OCI-LY3 (cell line): ENCODE results near the gene RIN3.

Experiments used
- H2AFZ ChIP-seq: fragments of 200-600, 300-600 bp; shearing (Covaris generic); 2 replicates; pipeline ENCODE4 v1.6.0; 2014; ENCODE audit warnings: antibody characterized with exemption, low read depth, low read length
- H3K27ac ChIP-seq: fragments of 200-600, 300-600 bp; sonication (generic); 2 replicates; pipeline ENCODE4 v1.5.1; 2014; ENCODE audit warnings: mild to moderate bottlenecking, low read length, moderate library complexity, mixed read lengths
- H3K27me3 ChIP-seq: fragments of 200-600, 300-600 bp; sonication (generic); 2 replicates; pipeline ENCODE4 v1.6.1; 2014; ENCODE audit warnings: low read depth, low read length, mixed read lengths
- H3K36me3 ChIP-seq: fragments of 200-600, 300-600 bp; sonication (generic); replicated peaks from 2 replicates; pipeline ENCODE3; 2014; ENCODE audit warnings: low read depth, low read length, mixed read lengths
- H3K4me1 ChIP-seq: fragments of 300-600, 200-600 bp; sonication (generic); 2 replicates; pipeline ENCODE4 v1.6.1; 2014; ENCODE audit warnings: low read length, mixed read lengths
- H3K4me2 ChIP-seq: fragments of 200-600, 300-600 bp; sonication (generic); 2 replicates; pipeline ENCODE4 v1.6.1; 2014; ENCODE audit warnings: low read length, mixed read lengths
- H3K4me3 ChIP-seq: fragments of 300-600, 200-600 bp; sonication (generic); 2 replicates; pipeline ENCODE4 v1.5.1; 2014; ENCODE audit warnings: antibody characterized with exemption, mild to moderate bottlenecking, low read length, moderate library complexity
- H3K79me2 ChIP-seq: fragments of 300-600, 200-600 bp; shearing (Covaris generic); 2 replicates; pipeline ENCODE4 v1.6.1; 2014; ENCODE audit warnings: mild to moderate bottlenecking, low read length, mixed read lengths
- H3K9ac ChIP-seq: fragments of 300-600, 200-600 bp; shearing (Covaris generic); 2 replicates; pipeline ENCODE4 v1.6.0; 2014; ENCODE audit warnings: mild to moderate bottlenecking, low read length, moderate library complexity
- H3K9me3 ChIP-seq: fragments of 200-600, 300-600 bp; shearing (Covaris generic); 2 replicates; pipeline ENCODE4 v1.6.1; 2014; ENCODE audit warnings: low read length, mixed read lengths; ENCODE audit not compliant: insufficient read depth
- H4K20me1 ChIP-seq: fragments of 200-600, 300-600 bp; sonication (generic); 2 replicates; pipeline ENCODE4 v1.6.1; 2016; ENCODE audit warnings: low read length, mixed read lengths; ENCODE audit not compliant: insufficient read depth
- EZH2phosphoT487 ChIP-seq: fragments of 200-600 bp; shearing (Covaris generic); IDR thresholded peaks from 2 replicates; pipeline ENCODE4 v1.6.1; 2018; ENCODE audit warnings: antibody characterized with exemption, mixed run types, low read depth
- TF ChIP-seq, protein P1 (sequence below): fragments of 200-600, 300-600 bp; sonication (generic); IDR thresholded peaks from 2 replicates; pipeline ENCODE4 v1.5.1; 2014; ENCODE audit warnings: antibody characterized with exemption, low read length, low read depth

The RIN3 gene

GRCh38 chr14:92486881-92487280 is 26.7 kb upstream of the RIN3 start:
- Histone ChIP-seq H3K36me3 (no peaks in the 10 kb centered on the region), H3K4me2 (no peak overlapping the region), H3K4me3 (no peak overlapping the region), H4K20me1 (no peaks in the 10 kb centered on the region), H3K27ac (no peak overlapping the region), H3K9ac (no peak overlapping the region), H2AFZ (no peak overlapping the region), H3K27me3 (peaks cover 32% of the 10 kb centered on the region), H3K9me3 (no peaks in the 10 kb centered on the region), H3K79me2 (no peaks in the 10 kb centered on the region), H3K4me1 (no peaks in the 10 kb centered on the region)
- TF ChIP-seq, protein P1, sequence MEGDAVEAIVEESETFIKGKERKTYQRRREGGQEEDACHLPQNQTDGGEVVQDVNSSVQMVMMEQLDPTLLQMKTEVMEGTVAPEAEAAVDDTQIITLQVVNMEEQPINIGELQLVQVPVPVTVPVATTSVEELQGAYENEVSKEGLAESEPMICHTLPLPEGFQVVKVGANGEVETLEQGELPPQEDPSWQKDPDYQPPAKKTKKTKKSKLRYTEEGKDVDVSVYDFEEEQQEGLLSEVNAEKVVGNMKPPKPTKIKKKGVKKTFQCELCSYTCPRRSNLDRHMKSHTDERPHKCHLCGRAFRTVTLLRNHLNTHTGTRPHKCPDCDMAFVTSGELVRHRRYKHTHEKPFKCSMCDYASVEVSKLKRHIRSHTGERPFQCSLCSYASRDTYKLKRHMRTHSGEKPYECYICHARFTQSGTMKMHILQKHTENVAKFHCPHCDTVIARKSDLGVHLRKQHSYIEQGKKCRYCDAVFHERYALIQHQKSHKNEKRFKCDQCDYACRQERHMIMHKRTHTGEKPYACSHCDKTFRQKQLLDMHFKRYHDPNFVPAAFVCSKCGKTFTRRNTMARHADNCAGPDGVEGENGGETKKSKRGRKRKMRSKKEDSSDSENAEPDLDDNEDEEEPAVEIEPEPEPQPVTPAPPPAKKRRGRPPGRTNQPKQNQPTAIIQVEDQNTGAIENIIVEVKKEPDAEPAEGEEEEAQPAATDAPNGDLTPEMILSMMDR: no peak
- no peak for TF ChIP-seq EZH2phosphoT487

- Histone ChIP-seq H3K79me2 (no peaks in the 10 kb centered on the region), H3K27me3 (peaks cover 32% of the 10 kb centered on the region), H3K36me3 (no peaks in the 10 kb centered on the region), H3K4me3 (no peak overlapping the region), H3K4me2 (no peak overlapping the region), H4K20me1 (no peaks in the 10 kb centered on the region), H3K27ac (no peak overlapping the region), H3K4me1 (no peaks in the 10 kb centered on the region), H3K9ac (no peak overlapping the region), H3K9me3 (no peaks in the 10 kb centered on the region), H2AFZ (no peak overlapping the region)
- TF ChIP-seq EZH2phosphoT487: no peak
Measured at GRCh38 chr14:92487513-92488133, 26.0 kb upstream of the RIN3 start.

GRCh38 chr14:92489394-92490238 is 24.0 kb upstream of the RIN3 start:
- Histone ChIP-seq H3K79me2 (no peaks in the 10 kb centered on the region), H3K9me3 (no peaks in the 10 kb centered on the region), H3K4me2 (no peak overlapping the region), H3K27me3 (peaks cover 17% of the 10 kb centered on the region), H3K27ac (no peak overlapping the region), H4K20me1 (no peaks in the 10 kb centered on the region), H3K9ac (no peak overlapping the region), H3K36me3 (no peaks in the 10 kb centered on the region), H2AFZ (no peak overlapping the region), H3K4me1 (peaks cover 8% of the 10 kb centered on the region), H3K4me3 (no peak overlapping the region)
- TF ChIP-seq EZH2phosphoT487: no peak
- TF ChIP-seq, protein P1: no peak

DNA sequence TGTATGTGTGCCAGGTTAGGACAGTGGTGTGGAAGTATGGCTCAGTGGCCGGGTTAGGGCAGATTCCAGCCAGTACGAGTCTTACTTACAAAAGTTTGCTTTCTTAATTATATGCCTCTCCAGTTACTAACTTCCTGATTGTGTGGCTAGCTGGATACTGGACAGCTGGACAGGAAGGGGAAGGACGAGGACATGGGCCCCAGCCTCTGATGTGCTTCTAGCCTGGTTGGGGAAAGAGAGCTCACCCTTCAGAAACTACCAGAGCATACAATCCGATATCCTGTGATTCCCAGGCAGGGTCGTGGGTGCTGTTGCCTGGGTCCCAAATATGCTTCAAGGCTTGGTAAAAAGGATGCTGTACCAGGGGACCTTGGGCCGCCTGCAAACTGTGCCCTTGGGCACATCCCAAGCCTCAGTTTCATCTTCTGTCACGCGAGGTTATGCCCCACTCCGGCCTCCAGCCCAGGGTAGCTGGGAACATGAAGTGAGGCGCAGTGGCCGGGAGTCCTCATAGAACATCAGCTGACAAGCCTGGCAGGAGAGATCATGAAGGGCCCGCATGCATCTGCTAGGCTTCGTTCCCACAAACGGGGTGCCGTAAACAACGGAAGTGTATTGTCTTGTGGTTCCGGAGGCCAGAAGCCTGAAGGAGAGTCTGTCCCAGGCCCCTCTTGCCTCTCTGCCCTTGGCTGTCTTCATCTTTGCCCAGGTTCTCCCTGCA is 23.2 kb upstream of the RIN3 start:
- no peak for TF ChIP-seq EZH2phosphoT487
- TF ChIP-seq, protein P1: no peak
- no peaks in the 10 kb centered on the region for H3K36me3 ChIP-seq
- peaks cover 9% of the 10 kb centered on the region; the same call in 1 of the 2 replicates for H3K27me3 ChIP-seq
- H3K4me3 ChIP-seq: no peak overlapping the region
- H2AFZ ChIP-seq: no peak overlapping the region
- H3K9me3 ChIP-seq: no peaks in the 10 kb centered on the region
- H3K79me2 ChIP-seq: no peaks in the 10 kb centered on the region
- no peak overlapping the region for H3K27ac ChIP-seq
- no peak overlapping the region for H3K9ac ChIP-seq
- no peaks in the 10 kb centered on the region for H4K20me1 ChIP-seq
- no peak overlapping the region for H3K4me2 ChIP-seq
- peaks cover 16% of the 10 kb centered on the region for H3K4me1 ChIP-seq
